HCT116 (cell line): Measurements from ENCODE around the gene GASK1A.

Experiments used
- ELF1 ChIP-seq: IDR thresholded peaks from 2 replicates; pipeline ENCODE4 v1.6.1; 2012; ENCODE audit warnings: low read depth, borderline replicate concordance
- FOSL1 ChIP-seq: IDR thresholded peaks from 2 replicates; pipeline ENCODE4 v1.6.1; 2012; ENCODE audit warnings: low read depth
- TF ChIP-seq, protein P1 (sequence below), 3 experiments: fragments of 200-600 bp in 1 of 3; sonication (generic) in 1 of 3; IDR thresholded peaks in 2 of 3; conservative IDR thresholded peaks in 1 of 3; 2 replicates each; pipeline ENCODE4 v1.5.1; 2012 to 2017; ENCODE audit warnings: low read depth in 2 of 3, low read length in 2 of 3, antibody characterized with exemption in 1 of 3, borderline replicate concordance in 1 of 3, control low read depth in 1 of 3, mild to moderate bottlenecking in 1 of 3, mixed read lengths in 1 of 3, mixed run types in 1 of 3, moderate library complexity in 1 of 3; ENCODE audit not compliant: insufficient read depth in 1 of 3

DNA sequence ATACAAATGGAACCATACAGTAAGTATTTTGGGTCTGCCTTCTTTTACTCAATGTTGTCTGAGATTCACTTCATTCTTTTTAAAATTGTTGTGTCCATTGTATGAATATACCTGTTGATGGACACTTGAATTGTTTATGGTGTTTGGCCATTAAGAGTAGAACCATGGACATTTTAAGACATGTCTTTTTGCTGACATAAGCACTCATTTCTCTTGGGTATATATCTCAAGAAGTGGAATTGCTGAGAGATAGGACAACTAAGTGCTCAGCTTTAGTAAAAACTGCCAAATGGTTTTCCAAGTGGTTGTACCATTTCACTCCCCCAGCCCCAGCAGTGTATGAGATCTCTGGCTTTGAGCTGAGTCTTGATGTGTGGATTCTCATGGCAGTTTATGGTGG lies 98.6 kb downstream of the GASK1A start:
- no peak for TF ChIP-seq ELF1
- TF ChIP-seq, protein P1, sequence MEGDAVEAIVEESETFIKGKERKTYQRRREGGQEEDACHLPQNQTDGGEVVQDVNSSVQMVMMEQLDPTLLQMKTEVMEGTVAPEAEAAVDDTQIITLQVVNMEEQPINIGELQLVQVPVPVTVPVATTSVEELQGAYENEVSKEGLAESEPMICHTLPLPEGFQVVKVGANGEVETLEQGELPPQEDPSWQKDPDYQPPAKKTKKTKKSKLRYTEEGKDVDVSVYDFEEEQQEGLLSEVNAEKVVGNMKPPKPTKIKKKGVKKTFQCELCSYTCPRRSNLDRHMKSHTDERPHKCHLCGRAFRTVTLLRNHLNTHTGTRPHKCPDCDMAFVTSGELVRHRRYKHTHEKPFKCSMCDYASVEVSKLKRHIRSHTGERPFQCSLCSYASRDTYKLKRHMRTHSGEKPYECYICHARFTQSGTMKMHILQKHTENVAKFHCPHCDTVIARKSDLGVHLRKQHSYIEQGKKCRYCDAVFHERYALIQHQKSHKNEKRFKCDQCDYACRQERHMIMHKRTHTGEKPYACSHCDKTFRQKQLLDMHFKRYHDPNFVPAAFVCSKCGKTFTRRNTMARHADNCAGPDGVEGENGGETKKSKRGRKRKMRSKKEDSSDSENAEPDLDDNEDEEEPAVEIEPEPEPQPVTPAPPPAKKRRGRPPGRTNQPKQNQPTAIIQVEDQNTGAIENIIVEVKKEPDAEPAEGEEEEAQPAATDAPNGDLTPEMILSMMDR (IDR thresholded peaks at IDR 0.05 in 2 of 3, conservative IDR thresholded peaks at IDR 0.05 in 1 of 3; ENCODE audit: borderline replicate concordance in 1 of 3, insufficient read depth in 1 of 3, low read depth in 2 of 3, low read length in 2 of 3): no peak
- no peak for TF ChIP-seq FOSL1
